K562 (cell line): Measurements from ENCODE around the gene SLC25A21.

Experiments used
- CEBPB ChIP-seq: fragments of 450-650 bp; IDR thresholded peaks from 2 replicates; pipeline ENCODE4 v1.6.1; 2016; ENCODE audit warnings: missing genetic modification characterization, missing compliant biosample characterization
- HDAC6 ChIP-seq: IDR thresholded peaks from 2 replicates; pipeline ENCODE4 v1.6.1; 2012; ENCODE audit warnings: low read depth, mild to moderate bottlenecking, control low read depth, inconsistent platforms, low read length, moderate library complexity
- HNRNPL ChIP-seq: fragments of 200-400 bp; formaldehyde crosslinking; IDR thresholded peaks from 2 replicates; pipeline ENCODE4 v1.6.1; 2017; ENCODE audit warnings: low read depth, mild to moderate bottlenecking, low read length
- TF ChIP-seq, protein P1 (sequence below): fragments of 250-450 bp; sonication (Bioruptor Pico); IDR thresholded peaks from 2 replicates; pipeline ENCODE4 v1.8.0; 2021; ENCODE audit warnings: moderate library complexity, mild to moderate bottlenecking, inconsistent platforms
- TF ChIP-seq, protein P2 (sequence below): fragments of 200-800 bp; sonication (Bioruptor generic); IDR thresholded peaks from 2 replicates; pipeline ENCODE4 v1.6.1; 2016; ENCODE audit warnings: missing genetic modification characterization, missing compliant biosample characterization

DNA sequence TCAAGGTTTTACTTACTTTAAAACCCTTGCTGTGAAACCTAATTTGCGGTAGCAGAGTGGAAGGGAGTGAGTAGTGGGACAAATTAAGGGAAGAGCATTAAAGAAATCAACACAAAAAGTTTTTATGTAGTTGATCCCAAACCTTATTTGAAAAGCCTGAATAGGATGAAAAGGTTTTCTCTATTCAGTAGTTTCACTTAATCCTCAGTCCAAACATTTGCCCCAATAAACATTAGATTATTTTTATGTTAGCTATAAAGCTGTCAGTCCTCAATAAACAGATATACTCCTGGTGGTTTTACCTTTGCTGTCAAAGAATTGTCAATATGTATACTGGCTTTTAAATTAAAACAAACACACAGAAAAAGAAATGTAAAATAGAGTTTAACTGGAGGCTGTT lies 374.8 kb downstream of the SLC25A21 start:
- TF ChIP-seq, protein P1, sequence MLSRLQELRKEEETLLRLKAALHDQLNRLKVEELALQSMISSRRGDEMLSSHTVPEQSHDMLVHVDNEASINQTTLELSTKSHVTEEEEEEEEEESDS (CRISPR knock-in tag): no peak
- TF ChIP-seq HDAC6 (no peak), CEBPB (tag) (no peak), HNRNPL (no peak)
- TF ChIP-seq, protein P2, sequence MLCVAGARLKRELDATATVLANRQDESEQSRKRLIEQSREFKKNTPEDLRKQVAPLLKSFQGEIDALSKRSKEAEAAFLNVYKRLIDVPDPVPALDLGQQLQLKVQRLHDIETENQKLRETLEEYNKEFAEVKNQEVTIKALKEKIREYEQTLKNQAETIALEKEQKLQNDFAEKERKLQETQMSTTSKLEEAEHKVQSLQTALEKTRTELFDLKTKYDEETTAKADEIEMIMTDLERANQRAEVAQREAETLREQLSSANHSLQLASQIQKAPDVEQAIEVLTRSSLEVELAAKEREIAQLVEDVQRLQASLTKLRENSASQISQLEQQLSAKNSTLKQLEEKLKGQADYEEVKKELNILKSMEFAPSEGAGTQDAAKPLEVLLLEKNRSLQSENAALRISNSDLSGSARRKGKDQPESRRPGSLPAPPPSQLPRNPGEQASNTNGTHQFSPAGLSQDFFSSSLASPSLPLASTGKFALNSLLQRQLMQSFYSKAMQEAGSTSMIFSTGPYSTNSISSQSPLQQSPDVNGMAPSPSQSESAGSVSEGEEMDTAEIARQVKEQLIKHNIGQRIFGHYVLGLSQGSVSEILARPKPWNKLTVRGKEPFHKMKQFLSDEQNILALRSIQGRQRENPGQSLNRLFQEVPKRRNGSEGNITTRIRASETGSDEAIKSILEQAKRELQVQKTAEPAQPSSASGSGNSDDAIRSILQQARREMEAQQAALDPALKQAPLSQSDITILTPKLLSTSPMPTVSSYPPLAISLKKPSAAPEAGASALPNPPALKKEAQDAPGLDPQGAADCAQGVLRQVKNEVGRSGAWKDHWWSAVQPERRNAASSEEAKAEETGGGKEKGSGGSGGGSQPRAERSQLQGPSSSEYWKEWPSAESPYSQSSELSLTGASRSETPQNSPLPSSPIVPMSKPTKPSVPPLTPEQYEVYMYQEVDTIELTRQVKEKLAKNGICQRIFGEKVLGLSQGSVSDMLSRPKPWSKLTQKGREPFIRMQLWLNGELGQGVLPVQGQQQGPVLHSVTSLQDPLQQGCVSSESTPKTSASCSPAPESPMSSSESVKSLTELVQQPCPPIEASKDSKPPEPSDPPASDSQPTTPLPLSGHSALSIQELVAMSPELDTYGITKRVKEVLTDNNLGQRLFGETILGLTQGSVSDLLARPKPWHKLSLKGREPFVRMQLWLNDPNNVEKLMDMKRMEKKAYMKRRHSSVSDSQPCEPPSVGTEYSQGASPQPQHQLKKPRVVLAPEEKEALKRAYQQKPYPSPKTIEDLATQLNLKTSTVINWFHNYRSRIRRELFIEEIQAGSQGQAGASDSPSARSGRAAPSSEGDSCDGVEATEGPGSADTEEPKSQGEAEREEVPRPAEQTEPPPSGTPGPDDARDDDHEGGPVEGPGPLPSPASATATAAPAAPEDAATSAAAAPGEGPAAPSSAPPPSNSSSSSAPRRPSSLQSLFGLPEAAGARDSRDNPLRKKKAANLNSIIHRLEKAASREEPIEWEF (CRISPR knock-in tag): no peak
